ENCODE results near the gene BRIP1.

GRCh38 chr17:61684172-61684571 is 179.2 kb downstream of the BRIP1 start:
- TF ChIP-seq GLI4 (tag by site-specific recombination; IDR thresholded peaks at IDR 0.05) (no peak), ZBTB49 (tag by site-specific recombination; IDR thresholded peaks at IDR 0.05; ENCODE audit: low read depth) (no peak), PATZ1 (tag by site-specific recombination; IDR thresholded peaks at IDR 0.05) (no peak)
